NCI-H2029 treated with DMSO at 0.1 percent for 48 hours (cell line): ENCODE results near the gene ERAL1.
"Not testable (repeated sequence)": the region's sequence is repeated elsewhere in the genome, so short reads cannot be mapped to it uniquely, and the experiment has no call there.

Experiments used
- DNase-seq: peaks from one replicate; lab custom pipeline; 2025; lab: John Stamatoyannopoulos, UW

ERAL1 gene

GRCh38 chr17:28854457-28855335 is at the start of gene ERAL1:
Gene ERAL1 (plus strand): TSS chr17:28855016. CDS start chr17:28855035, 19 bp downstream.
- peak; percentile 71 for DNase-seq

GRCh38 chr17:28807925-28808634 is 46.7 kb upstream of the ERAL1 start:
- peak; percentile 34 for DNase-seq

GRCh38 chr17:28810437-28810836 is 44.4 kb upstream of the ERAL1 start:
- no peak for DNase-seq

- DNase-seq: no peak
These were observed 43.1 kb upstream of the ERAL1 start for GRCh38 chr17:28811651-28812090.

GRCh38 chr17:28812091-28812747 is 42.6 kb upstream of the ERAL1 start:
- DNase-seq: peak; percentile 83

GRCh38 chr17:28812748-28813377 is 42.0 kb upstream of the ERAL1 start:
- no peak for DNase-seq

- no peak for DNase-seq
These were observed 38.3 kb upstream of the ERAL1 start for GRCh38 chr17:28816540-28816939.

- DNase-seq: no peak
These were observed 36.0 kb upstream of the ERAL1 start for GRCh38 chr17:28818819-28819221.

- DNase-seq: no peak
These were observed 35.2 kb upstream of the ERAL1 start for GRCh38 chr17:28819582-28819981.

- DNase-seq: no peak
These were observed 27.1 kb upstream of the ERAL1 start for GRCh38 chr17:28827672-28828071.

GRCh38 chr17:28828294-28829040 is 26.3 kb upstream of the ERAL1 start:
- DNase-seq: no peak

- DNase-seq: no peak
These were observed 20.4 kb upstream of the ERAL1 start for GRCh38 chr17:28834420-28834819.

GRCh38 chr17:28836541-28836940 is 18.3 kb upstream of the ERAL1 start:
- DNase-seq: not testable (repeated sequence)

GRCh38 chr17:28839221-28839620 is 15.6 kb upstream of the ERAL1 start:
- no peak for DNase-seq

- DNase-seq: no peak
These were observed 12.9 kb upstream of the ERAL1 start for GRCh38 chr17:28841901-28842281.

GRCh38 chr17:28842282-28843012 is 12.4 kb upstream of the ERAL1 start, which contains the start of gene FAM222B:
Gene FAM222B (minus strand): TSS chr17:28842790. CDS start chr17:28766667, 76,123 bp downstream.
- peak; percentile 49 for DNase-seq

- no peak for DNase-seq
These were observed 11.0 kb upstream of the ERAL1 start for GRCh38 chr17:28843816-28844148.

GRCh38 chr17:28846231-28846630 is 8.6 kb upstream of the ERAL1 start:
- no peak for DNase-seq

GRCh38 chr17:28846699-28847098 is 8.1 kb upstream of the ERAL1 start:
- DNase-seq: not testable (repeated sequence)

- DNase-seq: not testable (repeated sequence)
These were observed 6.1 kb upstream of the ERAL1 start for GRCh38 chr17:28848667-28849066.

- DNase-seq: no peak
These were observed 5.5 kb upstream of the ERAL1 start for GRCh38 chr17:28849281-28849680.
